IPS-18a (cell line): ENCODE results near the gene PLXNA2.
A peak's percentile ranks its signal among the peaks of the same experiment; 100 is the strongest.

Source experiments
- H3K27ac ChIP-seq: one replicate; pipeline ENCODE4 v1.5.1; 2013; ENCODE audit warnings: low read length
- H3K27me3 ChIP-seq: one replicate; pipeline ENCODE4 v1.6.1; 2013; ENCODE audit warnings: mild to moderate bottlenecking, low read length; ENCODE audit not compliant: control insufficient read depth, insufficient read depth
- H3K36me3 ChIP-seq: one replicate; pipeline ENCODE4 v1.6.1; 2013; ENCODE audit warnings: low read depth, low read length; ENCODE audit not compliant: control insufficient read depth
- H3K4me1 ChIP-seq: one replicate; pipeline ENCODE4 v1.6.1; 2013; ENCODE audit warnings: low read depth, low read length; ENCODE audit not compliant: control insufficient read depth
- H3K4me3 ChIP-seq: one replicate; pipeline ENCODE4 v1.5.1; 2013; ENCODE audit warnings: low read length
- H3K9ac ChIP-seq: one replicate; pipeline ENCODE4 v1.6.1; 2013; ENCODE audit warnings: mild to moderate bottlenecking, low read length, moderate library complexity
- H3K9me3 ChIP-seq: one replicate; pipeline ENCODE4 v1.6.1; 2013; ENCODE audit warnings: low read depth, low read length; ENCODE audit not compliant: control insufficient read depth

The PLXNA2 gene

GRCh38 chr1:208139434-208140045 is 104.6 kb downstream of the PLXNA2 start:
- no peaks in the 10 kb centered on the region for H3K36me3 ChIP-seq
- no peak overlapping the region for H3K4me3 ChIP-seq
- no peak overlapping the region for H3K9ac ChIP-seq

DNA sequence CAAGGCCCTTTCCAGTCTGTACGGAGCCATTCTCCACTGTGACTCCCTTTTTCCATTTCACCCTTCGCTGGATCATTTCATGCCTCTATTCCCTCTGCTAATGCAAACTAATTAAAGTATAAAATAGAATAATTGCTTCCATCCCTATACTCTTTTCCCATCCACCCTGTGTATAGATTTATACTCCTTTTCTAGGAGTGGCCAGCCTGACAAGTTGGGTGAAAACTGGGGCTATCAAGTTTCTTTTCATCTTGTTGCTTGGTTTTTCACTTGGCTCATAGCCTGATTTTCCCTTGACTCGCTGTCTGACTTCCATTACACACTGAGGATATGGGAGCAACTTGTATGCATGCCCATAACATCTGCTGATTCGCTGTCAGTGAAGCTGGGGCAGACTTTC is 107.0 kb downstream of the PLXNA2 start:
- Histone ChIP-seq H3K4me1 (peaks cover 27% of the 10 kb centered on the region), H3K4me3 (no peak overlapping the region), H3K27ac (no peak overlapping the region)

More at GRCh38 chr1:208139434-208140045, 104.6 kb downstream of the PLXNA2 start:
- no peaks in the 10 kb centered on the region for H3K27me3 ChIP-seq
- peaks cover 8% of the 10 kb centered on the region for H3K4me1 ChIP-seq
- H3K9me3 ChIP-seq: no peaks in the 10 kb centered on the region
- no peak overlapping the region for H3K27ac ChIP-seq

DNA sequence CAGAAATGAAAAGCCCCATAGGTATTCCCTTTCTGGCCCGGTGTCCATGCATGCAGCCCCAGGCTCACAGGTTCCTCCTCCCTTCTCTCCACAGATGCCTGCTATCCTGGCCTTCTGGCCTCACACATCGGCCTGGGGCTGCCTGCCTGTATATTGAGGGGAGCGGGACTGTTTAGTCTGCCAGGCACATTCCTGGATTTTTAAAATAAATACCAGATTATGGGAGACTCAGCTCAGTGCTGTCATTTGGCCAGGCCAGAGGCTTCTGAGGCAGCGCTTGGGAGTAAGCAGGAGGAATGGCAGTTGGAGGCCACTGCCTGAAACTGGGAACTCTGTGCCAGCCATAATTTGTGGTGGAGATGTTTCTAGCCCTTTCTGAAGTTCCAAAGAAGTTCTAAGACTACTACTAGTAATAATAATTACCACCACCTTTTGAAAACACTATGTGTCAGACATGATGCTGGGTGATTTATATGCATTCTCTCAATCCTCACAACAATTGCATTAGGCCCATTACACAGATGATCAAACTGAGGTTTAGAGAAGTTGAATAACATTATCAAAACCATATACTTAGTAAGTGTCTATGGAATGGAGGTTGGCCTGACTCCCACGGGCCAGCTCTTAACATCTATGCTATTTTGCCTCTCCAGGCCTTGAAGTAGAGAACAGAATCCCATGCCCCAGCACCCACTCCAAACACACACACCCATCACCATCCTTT is 107.6 kb downstream of the PLXNA2 start:
- Histone ChIP-seq H3K9me3 (no peaks in the 10 kb centered on the region), H3K27ac (no peak overlapping the region), H3K4me3 (no peak overlapping the region), H3K4me1 (peaks cover 31% of the 10 kb centered on the region), H3K36me3 (no peaks in the 10 kb centered on the region), H3K27me3 (peaks cover 5% of the 10 kb centered on the region), H3K9ac (no peak overlapping the region)

More for the DNA sequence above, 107.0 kb downstream of the PLXNA2 start:
- Histone ChIP-seq H3K9me3 (no peaks in the 10 kb centered on the region), H3K27me3 (no peaks in the 10 kb centered on the region), H3K36me3 (no peaks in the 10 kb centered on the region), H3K9ac (no peak overlapping the region)

DNA sequence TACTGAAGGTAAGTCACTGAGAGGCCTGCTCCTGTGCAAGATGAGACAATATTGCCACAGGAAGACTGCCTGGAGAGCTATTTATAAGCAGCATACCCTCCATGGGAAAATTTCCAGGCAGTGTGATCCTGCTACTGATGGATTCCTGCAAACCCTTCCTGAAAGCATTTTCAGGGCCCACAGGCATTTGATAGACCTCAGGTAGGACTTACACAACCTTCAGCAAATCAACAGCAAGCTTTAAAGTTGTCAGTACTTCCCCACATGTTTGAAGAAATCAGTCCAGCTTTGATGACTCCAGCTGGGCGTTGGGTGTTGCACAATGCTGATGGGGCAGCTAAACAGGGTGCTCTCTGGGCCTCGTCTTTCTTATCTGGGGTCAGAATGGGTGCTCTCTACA is 108.8 kb downstream of the PLXNA2 start:
- Histone ChIP-seq H3K27ac (no peak overlapping the region), H3K4me1 (peaks cover 33% of the 10 kb centered on the region), H3K27me3 (peaks cover 16% of the 10 kb centered on the region), H3K9me3 (no peaks in the 10 kb centered on the region), H3K9ac (no peak overlapping the region), H3K36me3 (no peaks in the 10 kb centered on the region), H3K4me3 (no peak overlapping the region)

DNA sequence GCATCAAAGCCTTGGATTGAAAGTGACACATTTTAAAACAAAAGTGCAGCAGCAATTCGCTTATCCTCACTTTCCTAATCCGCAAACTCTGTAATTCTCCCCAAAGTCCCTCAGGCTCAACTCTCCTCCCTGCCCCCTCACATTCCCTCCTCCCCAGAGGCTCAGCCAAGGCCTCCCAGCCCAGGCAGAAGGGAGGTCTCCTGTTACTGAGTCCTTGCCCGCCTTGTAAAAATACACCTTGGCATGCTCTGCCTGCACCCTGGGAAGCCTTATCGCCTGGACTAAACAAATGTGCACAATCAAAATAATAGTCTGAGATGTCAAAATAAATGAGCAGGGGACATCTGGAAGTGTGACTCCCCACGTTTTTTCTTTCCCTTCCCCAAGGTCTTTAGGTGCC is 109.7 kb downstream of the PLXNA2 start:
- Histone ChIP-seq H3K27me3 (peaks cover 16% of the 10 kb centered on the region), H3K36me3 (no peaks in the 10 kb centered on the region), H3K4me1 (peaks cover 33% of the 10 kb centered on the region), H3K9ac (no peak overlapping the region), H3K9me3 (no peaks in the 10 kb centered on the region), H3K4me3 (no peak overlapping the region), H3K27ac (no peak overlapping the region)

- Histone ChIP-seq H3K27me3 (peaks cover 16% of the 10 kb centered on the region), H3K27ac (no peak overlapping the region), H3K9ac (no peak overlapping the region), H3K4me3 (no peak overlapping the region), H3K4me1 (peaks cover 35% of the 10 kb centered on the region), H3K36me3 (no peaks in the 10 kb centered on the region), H3K9me3 (no peaks in the 10 kb centered on the region)
Measured at GRCh38 chr1:208133355-208133754, 110.8 kb downstream of the PLXNA2 start.

- peaks cover 41% of the 10 kb centered on the region for H3K4me1 ChIP-seq
- no peak overlapping the region for H3K27ac ChIP-seq
- no peaks in the 10 kb centered on the region for H3K36me3 ChIP-seq
- peaks cover 16% of the 10 kb centered on the region for H3K27me3 ChIP-seq
- H3K9ac ChIP-seq: no peak overlapping the region
- H3K4me3 ChIP-seq: peak overlapping the region; percentile 48
- H3K9me3 ChIP-seq: no peaks in the 10 kb centered on the region
Measured at GRCh38 chr1:208132287-208132882, 111.8 kb downstream of the PLXNA2 start.

- H3K9ac ChIP-seq: no peak overlapping the region
- H3K9me3 ChIP-seq: no peaks in the 10 kb centered on the region
- H3K27me3 ChIP-seq: peaks cover 16% of the 10 kb centered on the region
- peak overlapping the region; percentile 48 for H3K4me3 ChIP-seq
- H3K4me1 ChIP-seq: peaks cover 41% of the 10 kb centered on the region
- no peak overlapping the region for H3K27ac ChIP-seq
- H3K36me3 ChIP-seq: no peaks in the 10 kb centered on the region
Measured at GRCh38 chr1:208131621-208132286, 112.4 kb downstream of the PLXNA2 start.

DNA sequence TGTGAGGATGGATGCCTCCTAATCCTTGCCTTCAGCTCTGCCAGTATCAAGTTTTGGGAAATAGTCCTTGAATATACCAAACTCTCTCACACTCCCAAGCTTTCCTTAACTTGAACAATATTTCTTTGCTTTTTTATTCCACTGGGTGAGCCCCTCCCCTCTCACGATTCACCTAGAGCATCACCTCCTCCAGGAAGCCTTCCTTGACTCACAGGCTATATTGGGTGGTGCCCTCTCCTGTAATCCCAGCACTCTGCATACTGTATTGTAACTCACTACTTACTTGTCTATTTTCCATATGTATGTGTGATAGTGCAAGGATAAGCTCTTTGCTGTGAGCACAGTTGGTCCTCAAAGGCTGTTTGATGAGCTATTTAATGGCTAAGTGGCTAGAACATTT is 114.7 kb downstream of the PLXNA2 start:
- no peaks in the 10 kb centered on the region for H3K9me3 ChIP-seq
- H3K4me1 ChIP-seq: peaks cover 32% of the 10 kb centered on the region
- H3K36me3 ChIP-seq: no peaks in the 10 kb centered on the region
- no peak overlapping the region for H3K4me3 ChIP-seq
- H3K9ac ChIP-seq: no peak overlapping the region
- H3K27me3 ChIP-seq: peaks cover 16% of the 10 kb centered on the region
- H3K27ac ChIP-seq: no peak overlapping the region

- H3K4me1 ChIP-seq: peaks cover 27% of the 10 kb centered on the region
- H3K27me3 ChIP-seq: peaks cover 16% of the 10 kb centered on the region
- no peak overlapping the region for H3K9ac ChIP-seq
- no peak overlapping the region for H3K27ac ChIP-seq
- H3K4me3 ChIP-seq: no peak overlapping the region
- H3K36me3 ChIP-seq: no peaks in the 10 kb centered on the region
- H3K9me3 ChIP-seq: no peaks in the 10 kb centered on the region
Measured at GRCh38 chr1:208129060-208129459, 115.1 kb downstream of the PLXNA2 start.

- H3K27ac ChIP-seq: no peak overlapping the region
- no peak overlapping the region for H3K4me3 ChIP-seq
- H3K9ac ChIP-seq: no peak overlapping the region
- H3K27me3 ChIP-seq: peaks cover 16% of the 10 kb centered on the region
- H3K4me1 ChIP-seq: peaks cover 18% of the 10 kb centered on the region
- H3K9me3 ChIP-seq: no peaks in the 10 kb centered on the region
- no peaks in the 10 kb centered on the region for H3K36me3 ChIP-seq
Measured at GRCh38 chr1:208127792-208128529, 116.2 kb downstream of the PLXNA2 start.
